A549 (cell line): ENCODE measurements around the gene RXFP3. TPM values are rescaled to one million over a fixed set of nuclear protein-coding genes. Genes with fewer than 3 reads are reported as not detected.

Experiments
- ATAC-seq, 2 experiments: fragments of 200-7000 bp in 1 of 2; fragments of >200 bp in 1 of 2; cut with Nextera tagmentation in 1 of 2; cut with Tn5 transposase in 1 of 2; 3 replicates each; pipeline versions ENCODE4 v1.8.0 to v1.9.1; 2018 to 2020; ENCODE audit warnings: mild to moderate bottlenecking in 1 of 2, moderate library complexity in 1 of 2
- CTCF ChIA-PET: fragments of 300-600 bp; sonication (Branson Sonifier 250); formaldehyde crosslinking; extraction: SDS; loops from one replicate; lab custom pipeline; 2021; ENCODE audit warnings: antibody characterized with exemption, inconsistent platforms; lab: Yijun Ruan, JAX
- POLR2A ChIA-PET: fragments of 350-600 bp; formaldehyde crosslinking; extraction: SDS; loops from one replicate; lab custom pipeline; 2021; ENCODE audit warnings: antibody characterized with exemption, inconsistent platforms; lab: Yijun Ruan, JAX
- DNase-seq, 2 experiments: peaks; one replicate each; pipeline versions ENCODE4 v3.0.0 to v3.0.0-alpha.2; 2011 to 2016; ENCODE audit warnings: low read depth in 1 of 2, low spot score in 1 of 2
- FAIRE-seq: peaks from 2 replicates; lab custom pipeline; 2011; peaks lifted over from hg19 to GRCh38; lab: Jason Lieb, UNC
- H3K27ac ChIP-seq, 2 experiments: fragments of >200 bp; sonication (Bioruptor Twin); formaldehyde crosslinking; 3 replicates each; pipeline ENCODE4 v1.5.1; 2016 to 2017
- H3K4me1 ChIP-seq: fragments of >200 bp; sonication (Bioruptor Twin); formaldehyde crosslinking; 3 replicates; pipeline ENCODE4 v1.6.1; 2016
- H3K4me2 ChIP-seq: fragments of >200 bp; sonication (Bioruptor Twin); formaldehyde crosslinking; 3 replicates; pipeline ENCODE4 v1.6.1; 2016
- H3K4me3 ChIP-seq: fragments of >200 bp; sonication (Bioruptor Twin); formaldehyde crosslinking; 3 replicates; pipeline ENCODE4 v1.5.1; 2016
- H3K9me3 ChIP-seq: fragments of >200 bp; sonication (Bioruptor Twin); formaldehyde crosslinking; 3 replicates; pipeline ENCODE4 v1.6.1; 2016
- CBX8 ChIP-seq: fragments of 200-600 bp; sonication (generic); IDR thresholded peaks from 2 replicates; pipeline ENCODE4 v1.6.1; 2016
- EHF ChIP-seq: fragments of 250-450 bp; sonication (Bioruptor Pico); IDR thresholded peaks from 2 replicates; pipeline ENCODE4 v1.5.0; 2020; ENCODE audit warnings: mild to moderate bottlenecking
- EHMT2 ChIP-seq: fragments of 200-600 bp; sonication (generic); IDR thresholded peaks from 2 replicates; pipeline ENCODE4 v1.6.1; 2016; ENCODE audit warnings: antibody characterized with exemption, low read depth, mild to moderate bottlenecking, moderate library complexity
- FOSL2 ChIP-seq, 2 experiments: fragments of 450-650 bp in 1 of 2; fragments of >200 bp in 1 of 2; sonication (Bioruptor Twin) in 1 of 2; formaldehyde crosslinking; IDR thresholded peaks; 2 replicates each; pipeline versions ENCODE4 v1.5.0 to v1.6.1; 2016 to 2020; ENCODE audit warnings: mild to moderate bottlenecking in 1 of 2, moderate library complexity in 1 of 2
- GATA3 ChIP-seq: IDR thresholded peaks from 2 replicates; pipeline ENCODE4 v1.6.1; 2012; ENCODE audit warnings: borderline replicate concordance
- HDAC2 ChIP-seq: fragments of 200-600 bp; sonication (generic); IDR thresholded peaks from 2 replicates; pipeline ENCODE4 v1.6.1; 2016
- HMGXB4 ChIP-seq: fragments of 250-450 bp; sonication (Bioruptor Pico); IDR thresholded peaks from 2 replicates; pipeline ENCODE4 v1.5.0; 2021; ENCODE audit warnings: mild to moderate bottlenecking, moderate library complexity, borderline replicate concordance
- HOXA7 ChIP-seq: fragments of 250-450 bp; sonication (Bioruptor Pico); IDR thresholded peaks from 2 replicates; pipeline ENCODE4 v1.5.0; 2020; ENCODE audit warnings: mild to moderate bottlenecking, moderate library complexity
- KDM5A ChIP-seq: fragments of 200-600 bp; sonication (generic); IDR thresholded peaks from 2 replicates; pipeline ENCODE4 v1.6.1; 2016; ENCODE audit warnings: antibody characterized with exemption, mild to moderate bottlenecking
- MAFK ChIP-seq: fragments of 450-650 bp; IDR thresholded peaks from 2 replicates; pipeline ENCODE4 v1.6.1; 2014; ENCODE audit not compliant: partially characterized antibody
- MYC ChIP-seq: IDR thresholded peaks from 2 replicates; pipeline ENCODE4 v1.6.1; 2012; ENCODE audit warnings: mild to moderate bottlenecking, inconsistent platforms, low read length, improper control_type of control experiment, borderline replicate concordance
- NR3C1 ChIP-seq: fragments of >200 bp; sonication (Bioruptor Twin); formaldehyde crosslinking; IDR thresholded peaks from 3 replicates; pipeline ENCODE4 v1.6.1; 2017
- PHF8 ChIP-seq: fragments of 200-600 bp; sonication (generic); IDR thresholded peaks from 2 replicates; pipeline ENCODE4 v1.6.1; 2016; ENCODE audit warnings: low read depth, mild to moderate bottlenecking, antibody characterized with exemption, moderate library complexity, borderline replicate concordance
- SREBF2 ChIP-seq: fragments of 450-650 bp; IDR thresholded peaks from 2 replicates; pipeline ENCODE4 v1.6.1; 2014; ENCODE audit warnings: mild to moderate bottlenecking, moderate library complexity
- TP53 ChIP-seq: fragments of 250-450 bp; sonication (Bioruptor Pico); IDR thresholded peaks from 2 replicates; pipeline ENCODE4 v1.5.0; 2021; ENCODE audit warnings: mild to moderate bottlenecking, moderate library complexity
- ZC3H11A ChIP-seq: fragments of 450-650 bp; IDR thresholded peaks from 2 replicates; pipeline ENCODE4 v1.6.1; 2014; ENCODE audit warnings: antibody characterized with exemption, mild to moderate bottlenecking
- WGBS: methylation state at CpG from one replicate; pipeline ENCODE4 v1.1.6; 2017; ENCODE audit errors: missing lambda C conversion rate; 5-methylcytosine and 5-hydroxymethylcytosine counted together
- polyA minus RNA-seq: library from RNA; depleted of rRNA, polyadenylated mRNA; stranded (reverse); fragments of >200 nt; gene quantifications from 2 replicates; pipeline ENCODE4 v1.2.3, GENCODE V29; 2011; rRNA and poly(A)+ RNA removed
- polyA plus RNA-seq, 4 experiments: library from polyadenylated mRNA; depleted of rRNA in 3 of 4; stranded (reverse); fragments of >200 nt; fragmentation: RNase III in 1 of 4; extraction: RNeasy Plus Mini Kit Qiagen cat#74134 plus additional on column Dnase treatment in 1 of 4; gene quantifications; 2 replicates in 3 of 4; 3 replicates in 1 of 4; pipeline ENCODE4 v1.2.3, GENCODE V29; 2011 to 2017
- TF ChIP-seq, protein P1 (sequence below): fragments of >200 bp; sonication (Bioruptor Twin); formaldehyde crosslinking; IDR thresholded peaks from 3 replicates; pipeline ENCODE4 v1.5.1; 2016
- TF ChIP-seq, protein P2 (sequence below): fragments of >200 bp; sonication (Bioruptor Twin); formaldehyde crosslinking; IDR thresholded peaks from 2 replicates; pipeline ENCODE4 v1.6.1; 2016

Gene RXFP3
- polyA plus RNA-seq (2011; rRNA removed) (not detected in 2 replicates), polyA plus RNA-seq (2017; fragmentation: RNase III; extraction: RNeasy Plus Mini Kit Qiagen cat#74134 plus additional on column Dnase treatment) (not detected in 3 replicates), polyA minus RNA-seq (not detected in 2 replicates)
- polyA plus RNA-seq (2012; cell fraction: cytosol; rRNA removed) = not detected in 2 replicates
- polyA plus RNA-seq (2012; cell fraction: nucleus; rRNA removed) = not detected in 2 replicates

GRCh38 chr5:33936381-33937016 lies at the start of gene RXFP3:
Gene RXFP3, plus strand, starts transcription at chr5:33936386. Its CDS starts 355 bp downstream, at chr5:33936741.
- DNase-seq (no peak), FAIRE-seq (no peak), ATAC-seq (no peak; a peak in 1 of 6 replicates)
- H3K27ac ChIP-seq = no peak within 1 kb of the TSS
- H3K4me1 ChIP-seq = peaks cover 9% of the 10 kb centered on the region; the same call in 2 of the 3 replicates
- ChIA-PET CTCF (interaction anchor here (1.0 to 2.8 kb wide), 5 partner anchors 8 to 467 kb away, joined by 3 to 21 read pairs (median 12); partner anchors contain the start of gene ADAMTS12), POLR2A (no interaction called here)
- H3K9me3 ChIP-seq = no peaks in the 10 kb centered on the region
- no peak for TF ChIP-seq TP53 (CRISPR knock-in tag)
- TF ChIP-seq, protein P1, sequence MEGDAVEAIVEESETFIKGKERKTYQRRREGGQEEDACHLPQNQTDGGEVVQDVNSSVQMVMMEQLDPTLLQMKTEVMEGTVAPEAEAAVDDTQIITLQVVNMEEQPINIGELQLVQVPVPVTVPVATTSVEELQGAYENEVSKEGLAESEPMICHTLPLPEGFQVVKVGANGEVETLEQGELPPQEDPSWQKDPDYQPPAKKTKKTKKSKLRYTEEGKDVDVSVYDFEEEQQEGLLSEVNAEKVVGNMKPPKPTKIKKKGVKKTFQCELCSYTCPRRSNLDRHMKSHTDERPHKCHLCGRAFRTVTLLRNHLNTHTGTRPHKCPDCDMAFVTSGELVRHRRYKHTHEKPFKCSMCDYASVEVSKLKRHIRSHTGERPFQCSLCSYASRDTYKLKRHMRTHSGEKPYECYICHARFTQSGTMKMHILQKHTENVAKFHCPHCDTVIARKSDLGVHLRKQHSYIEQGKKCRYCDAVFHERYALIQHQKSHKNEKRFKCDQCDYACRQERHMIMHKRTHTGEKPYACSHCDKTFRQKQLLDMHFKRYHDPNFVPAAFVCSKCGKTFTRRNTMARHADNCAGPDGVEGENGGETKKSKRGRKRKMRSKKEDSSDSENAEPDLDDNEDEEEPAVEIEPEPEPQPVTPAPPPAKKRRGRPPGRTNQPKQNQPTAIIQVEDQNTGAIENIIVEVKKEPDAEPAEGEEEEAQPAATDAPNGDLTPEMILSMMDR = no peak
- H3K4me3 ChIP-seq = no peak within 1 kb of the TSS
- 70% methylated on average over 45 of the region's 45 CpGs for WGBS
- H3K4me2 ChIP-seq = peak within 1 kb of the TSS; percentile 45

- Histone ChIP-seq H3K4me2 (no peak overlapping the region), H3K4me3 (no peak overlapping the region), H3K9me3 (no peaks in the 10 kb centered on the region), H3K27ac (no peak overlapping the region), H3K4me1 (peaks cover 7% of the 10 kb centered on the region; the same call in 2 of the 3 replicates)
- CTCF ChIA-PET = interaction anchor here (0.6 to 2.2 kb wide), 2 partner anchors 47 to 73 kb away, joined by 3 to 9 read pairs; no protein-coding TSS in a partner anchor
- DNase-seq (no peak), FAIRE-seq (no peak), ATAC-seq (no peak)
- no peak for TF ChIP-seq FOSL2 (IDR thresholded peaks at IDR 0.05)
- TF ChIP-seq FOSL2 (CRISPR knock-in tag; IDR thresholded peaks at IDR 0.05) = no peak
- POLR2A ChIA-PET = no interaction called here
- WGBS = 81% methylated on average over 3 of the region's 3 CpGs
Observed at GRCh38 chr5:33887268-33887667, 48.9 kb upstream of the RXFP3 start.

DNA sequence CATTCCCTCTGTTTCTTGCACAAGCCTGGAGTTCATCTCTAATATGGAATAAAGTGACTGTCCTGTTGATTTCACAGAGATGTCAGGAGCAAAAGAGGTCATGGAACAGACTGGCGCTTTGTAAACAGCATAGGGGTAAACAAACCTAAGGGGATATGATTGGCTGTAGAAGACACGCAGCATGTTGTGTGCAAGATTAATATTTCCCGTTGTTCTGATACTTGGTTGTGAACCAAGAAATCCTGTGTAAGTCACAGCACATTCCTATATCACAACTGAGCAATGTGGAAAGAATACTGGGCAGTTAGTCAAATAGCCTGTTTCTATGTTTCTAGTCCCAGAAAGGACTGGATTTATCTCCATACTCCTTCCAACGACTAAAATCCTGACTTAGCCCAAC lies 47.6 kb upstream of the RXFP3 start:
- H3K27ac ChIP-seq = no peak overlapping the region
- 33% methylated on average over 4 of the region's 4 CpGs for WGBS
- peaks cover 20% of the 10 kb centered on the region for H3K4me1 ChIP-seq
- FAIRE-seq (no peak), ATAC-seq (no peak), DNase-seq (no peak)
- no peaks in the 10 kb centered on the region for H3K9me3 ChIP-seq
- ChIA-PET POLR2A (no interaction called here), CTCF (no interaction called here)
- H3K4me2 ChIP-seq = no peak overlapping the region
- TF ChIP-seq GATA3 (no peak), HDAC2 (no peak), TP53 (CRISPR knock-in tag) (no peak), HOXA7 (no peak), HMGXB4 (CRISPR knock-in tag) (no peak), EHMT2 (no peak), KDM5A (no peak), NR3C1 (no peak), CBX8 (no peak), PHF8 (no peak), MYC (no peak), MAFK (no peak), EHF (CRISPR knock-in tag) (no peak), SREBF2 (no peak), ZC3H11A (no peak)
- TF ChIP-seq, protein P2, sequence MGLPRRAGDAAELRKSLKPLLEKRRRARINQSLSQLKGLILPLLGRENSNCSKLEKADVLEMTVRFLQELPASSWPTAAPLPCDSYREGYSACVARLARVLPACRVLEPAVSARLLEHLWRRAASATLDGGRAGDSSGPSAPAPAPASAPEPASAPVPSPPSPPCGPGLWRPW = no peak
- TF ChIP-seq, protein P1 = no peak
- no peak overlapping the region for H3K4me3 ChIP-seq
